Urothelium cell line (cell line): ENCODE results near the gene FHOD3.
A peak's percentile ranks its signal among the peaks of the same experiment; 100 is the strongest.

Source experiments
- DNase-seq: peaks from one replicate; pipeline ENCODE4 v3.0.0; 2011; ENCODE audit warnings: low spot score, mixed read lengths
- FAIRE-seq: peaks from 2 replicates; lab custom pipeline; 2011; peaks lifted over from hg19 to GRCh38; lab: Jason Lieb, UNC

FHOD3 gene

GRCh38 chr18:36297417-36298125 lies at the start of gene FHOD3:
Gene FHOD3, plus strand, starts transcription at chr18:36297713. Its CDS starts 123 bp downstream, at chr18:36297836.
- DNase-seq (no peak), FAIRE-seq (no peak)

GRCh38 chr18:36249392-36249791 lies 48.1 kb upstream of the FHOD3 start:
- no peak for DNase-seq
- no peak for FAIRE-seq

- DNase-seq (no peak), FAIRE-seq (no peak)
Measured at GRCh38 chr18:36250827-36251226, 46.7 kb upstream of the FHOD3 start.

- DNase-seq, result no peak
- FAIRE-seq, result no peak
Measured at GRCh38 chr18:36255072-36255698, 42.3 kb upstream of the FHOD3 start.

- no peak for DNase-seq
- FAIRE-seq, result no peak
Measured at GRCh38 chr18:36256094-36256493, 41.4 kb upstream of the FHOD3 start.

- no peak for DNase-seq
- FAIRE-seq, result no peak
Measured at GRCh38 chr18:36262971-36263370, 34.5 kb upstream of the FHOD3 start.

GRCh38 chr18:36264283-36264682 lies 33.2 kb upstream of the FHOD3 start:
- no peak for FAIRE-seq
- no peak for DNase-seq

- FAIRE-seq, result no peak
Measured at GRCh38 chr18:36265015-36265414, 32.5 kb upstream of the FHOD3 start.

GRCh38 chr18:36269157-36269556 lies 28.4 kb upstream of the FHOD3 start:
- DNase-seq (no peak), FAIRE-seq (no peak)

More at GRCh38 chr18:36265015-36265414, 32.5 kb upstream of the FHOD3 start:
- DNase-seq, result no peak

- no peak for FAIRE-seq
- DNase-seq, result no peak
Measured at GRCh38 chr18:36271153-36271552, 26.4 kb upstream of the FHOD3 start.

GRCh38 chr18:36273347-36273746 lies 24.2 kb upstream of the FHOD3 start:
- DNase-seq (no peak), FAIRE-seq (no peak)

GRCh38 chr18:36274083-36274715 lies 23.3 kb upstream of the FHOD3 start:
- DNase-seq (no peak), FAIRE-seq (no peak)

GRCh38 chr18:36275561-36275960 lies 22.0 kb upstream of the FHOD3 start:
- DNase-seq (no peak), FAIRE-seq (no peak)

GRCh38 chr18:36279001-36279400 lies 18.5 kb upstream of the FHOD3 start:
- DNase-seq, result no peak
- FAIRE-seq, result no peak

- no peak for FAIRE-seq
- no peak for DNase-seq
Measured at GRCh38 chr18:36281936-36282335, 15.6 kb upstream of the FHOD3 start.

GRCh38 chr18:36283448-36283847 lies 14.1 kb upstream of the FHOD3 start:
- no peak for FAIRE-seq
- no peak for DNase-seq

GRCh38 chr18:36284268-36284667 lies 13.2 kb upstream of the FHOD3 start:
- no peak for FAIRE-seq
- no peak for DNase-seq

- DNase-seq, result peak; percentile 35
- no peak for FAIRE-seq
Measured at GRCh38 chr18:36284671-36285295, 12.7 kb upstream of the FHOD3 start.

GRCh38 chr18:36287653-36288052 lies 9.9 kb upstream of the FHOD3 start:
- FAIRE-seq (no peak), DNase-seq (no peak)

- FAIRE-seq (no peak), DNase-seq (no peak)
Measured at GRCh38 chr18:36288689-36289088, 8.8 kb upstream of the FHOD3 start.

- DNase-seq (no peak), FAIRE-seq (no peak)
Measured at GRCh38 chr18:36294031-36294430, 3.5 kb upstream of the FHOD3 start.

GRCh38 chr18:36295214-36295613 lies 2.3 kb upstream of the FHOD3 start:
- DNase-seq, result no peak
- FAIRE-seq, result no peak
